NCI-H1048 (cell line): ENCODE measurements around the gene CCDC88A.
A peak's percentile ranks its signal among the peaks of the same experiment; 100 is the strongest.
"Not testable (repeated sequence)": the region's sequence is repeated elsewhere in the genome, so short reads cannot be mapped to it uniquely, and the experiment has no call there.

Experiments used
- DNase-seq: peaks from one replicate; lab custom pipeline; 2025; lab: John Stamatoyannopoulos, UW

Gene CCDC88A

DNA sequence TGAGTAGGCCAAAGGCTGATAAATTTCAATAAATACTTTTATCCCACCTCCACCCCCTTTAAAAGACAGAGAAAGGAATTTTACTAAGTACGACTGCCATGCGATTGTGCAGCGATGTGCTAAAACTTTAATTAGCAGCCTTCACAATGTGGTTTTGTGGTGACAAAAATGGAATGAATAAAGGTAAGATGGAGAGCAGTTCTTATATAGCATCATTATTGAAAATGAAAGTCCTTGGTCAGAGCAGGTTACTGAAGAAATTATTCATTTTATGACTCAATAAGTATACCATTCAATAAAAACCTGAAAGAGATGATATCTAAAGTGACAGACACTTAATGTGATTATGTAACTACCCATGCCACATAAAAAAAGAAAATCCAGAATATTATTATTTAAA lies 117.4 kb downstream of the CCDC88A start:
- no peak for DNase-seq

DNA sequence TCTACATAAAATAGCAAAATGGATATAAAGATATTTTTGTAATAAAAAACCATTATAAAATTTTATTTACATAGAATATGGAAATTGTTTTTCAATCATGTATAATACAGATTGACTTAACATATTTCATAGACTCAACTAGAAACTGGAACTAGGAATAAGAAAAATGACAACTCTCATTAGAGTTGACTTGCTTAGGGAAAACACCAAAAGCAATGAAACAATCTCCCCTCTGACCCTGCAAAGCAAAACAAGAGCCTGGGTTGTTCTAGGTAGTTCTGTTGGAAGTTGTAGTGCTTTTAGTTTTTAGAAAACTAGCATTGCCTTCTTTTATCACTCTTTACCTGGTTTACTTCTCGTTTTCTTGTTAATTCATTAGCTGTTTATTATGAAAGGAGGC lies 118.4 kb downstream of the CCDC88A start:
- DNase-seq: no peak

DNA sequence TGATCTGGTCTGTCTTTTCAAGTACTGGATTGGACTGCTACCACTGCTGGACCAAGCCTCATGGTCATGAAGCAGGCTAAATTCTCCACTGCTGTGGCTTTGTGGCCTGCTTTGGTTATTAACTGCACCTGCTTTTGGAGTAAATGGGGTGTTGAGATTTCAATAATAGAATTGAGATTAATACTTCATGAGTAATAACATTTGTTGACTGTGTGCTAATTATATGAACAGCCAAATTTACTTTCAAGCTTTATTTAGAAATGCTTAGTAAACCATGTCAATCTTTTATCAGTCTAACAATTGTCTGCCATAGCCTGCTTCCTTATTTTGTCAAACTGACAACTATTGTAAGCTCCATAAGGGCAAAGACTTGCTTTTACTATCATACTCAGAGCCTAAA lies 123.3 kb downstream of the CCDC88A start:
- DNase-seq: no peak

DNA sequence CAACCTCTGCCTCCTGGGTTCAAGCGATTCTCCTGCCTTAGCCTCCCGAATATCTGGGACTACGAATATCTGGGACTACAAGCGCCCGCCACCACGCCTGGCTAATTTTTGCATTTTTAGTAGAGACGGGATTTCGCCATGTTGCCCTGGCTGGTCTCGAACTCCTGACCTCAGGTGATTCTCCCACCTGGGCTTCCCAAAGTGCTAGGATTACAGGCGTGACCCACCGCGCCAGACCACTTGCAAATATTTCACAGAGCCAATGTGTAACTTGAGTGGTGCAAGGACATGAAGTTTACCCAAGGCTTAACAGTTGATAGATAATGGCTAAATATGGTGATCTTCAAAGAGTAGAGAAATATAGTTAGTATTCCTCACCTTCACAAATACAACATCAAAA lies 136.6 kb downstream of the CCDC88A start:
- DNase-seq: no peak

DNA sequence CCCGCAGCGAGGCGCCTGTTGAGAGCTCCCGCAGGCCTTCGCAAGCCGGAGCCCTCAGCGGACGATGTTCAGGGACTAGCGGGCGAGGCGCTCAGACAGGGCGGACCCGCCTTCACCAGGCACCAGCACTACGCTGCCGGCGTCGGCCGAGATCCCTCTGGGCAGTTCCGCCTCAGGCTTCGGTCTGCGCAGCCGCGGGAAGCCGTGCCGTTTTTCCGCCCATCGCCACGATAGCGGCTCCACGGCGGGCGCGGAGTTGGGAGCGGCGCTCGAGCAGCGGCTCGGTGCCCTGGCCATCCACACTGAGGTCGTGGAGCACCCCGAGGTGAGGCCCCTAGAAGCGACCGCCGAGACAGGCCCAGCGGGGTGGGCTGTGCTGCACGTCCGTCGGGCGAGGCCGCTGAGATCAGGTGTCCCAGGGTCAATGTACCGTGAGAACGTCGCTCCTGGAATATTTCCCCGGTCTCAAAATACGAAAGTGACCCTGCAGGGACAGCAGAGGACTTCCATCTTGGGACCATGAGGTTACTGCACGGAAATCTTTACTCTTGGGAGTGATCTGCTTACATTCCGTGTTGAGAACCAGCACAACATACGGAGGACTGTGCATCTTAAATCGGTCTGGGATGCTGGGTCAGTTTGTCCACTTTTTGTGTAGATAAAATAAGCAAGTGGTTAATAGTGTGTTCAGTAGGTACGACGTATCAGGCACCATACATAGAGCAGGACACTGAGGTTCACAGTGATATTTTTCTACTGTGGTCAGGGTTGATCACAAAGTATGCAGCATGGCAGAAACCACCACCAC lies 137.3 kb downstream of the CCDC88A start:
- no peak for DNase-seq

DNA sequence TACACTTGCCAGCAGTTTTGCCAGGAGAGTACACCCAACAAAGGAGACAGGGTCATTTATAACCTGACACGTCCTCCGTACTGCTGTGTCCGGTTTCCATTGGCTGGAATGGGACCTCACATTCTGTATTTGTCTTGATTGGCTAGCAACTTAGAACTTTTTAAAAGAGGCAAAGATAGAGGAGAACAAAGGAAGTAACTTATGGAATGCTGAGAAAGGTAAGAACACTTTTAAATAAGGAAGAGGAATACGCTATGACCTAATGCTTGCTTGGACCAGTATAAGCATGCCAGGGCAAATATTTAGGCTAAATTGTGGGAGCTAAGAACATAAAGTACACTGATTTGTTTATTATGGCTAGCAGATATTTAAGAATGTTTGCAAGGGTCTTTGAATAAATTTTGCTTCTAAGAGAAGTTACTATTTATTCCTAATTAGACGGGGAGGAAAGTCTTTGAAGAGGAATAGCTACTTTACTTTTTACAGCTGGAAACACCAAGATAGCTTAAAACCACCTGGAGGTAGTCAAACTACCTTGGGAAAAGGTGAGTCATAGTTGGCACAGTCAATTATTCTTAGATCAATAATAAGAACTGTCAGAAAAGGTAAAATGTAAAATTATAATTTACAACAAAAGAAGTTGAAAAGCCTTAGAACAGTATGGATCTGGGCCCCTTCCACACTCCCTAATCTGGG lies 138.7 kb downstream of the CCDC88A start:
- not testable (repeated sequence) for DNase-seq

DNA sequence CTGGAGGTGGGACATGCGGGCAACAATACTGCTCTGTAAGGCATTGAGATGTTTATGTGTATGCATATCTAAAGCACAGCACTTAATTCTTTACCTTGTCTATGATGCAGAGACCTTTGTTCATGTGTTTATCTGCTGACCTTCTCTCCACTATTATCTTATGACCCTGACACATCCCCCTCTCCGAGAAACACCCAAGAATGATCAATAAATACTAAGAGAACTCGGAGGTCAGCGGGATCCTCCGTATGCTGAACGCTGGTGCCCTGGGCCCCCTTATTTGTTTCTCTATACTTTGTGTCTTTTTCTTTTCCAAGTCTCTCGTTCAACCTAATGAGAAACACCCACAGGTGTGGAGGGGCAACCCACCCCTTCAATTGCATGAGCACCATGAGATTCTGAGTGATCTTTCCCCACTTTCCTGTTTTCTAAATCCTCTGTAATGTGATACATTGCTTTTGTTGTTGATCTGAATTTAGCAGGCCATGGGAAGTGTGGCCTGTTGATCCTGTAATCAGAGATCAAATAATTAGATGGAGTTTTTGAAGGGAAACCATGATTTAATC lies 139.7 kb downstream of the CCDC88A start:
- DNase-seq: not testable (repeated sequence)

DNA sequence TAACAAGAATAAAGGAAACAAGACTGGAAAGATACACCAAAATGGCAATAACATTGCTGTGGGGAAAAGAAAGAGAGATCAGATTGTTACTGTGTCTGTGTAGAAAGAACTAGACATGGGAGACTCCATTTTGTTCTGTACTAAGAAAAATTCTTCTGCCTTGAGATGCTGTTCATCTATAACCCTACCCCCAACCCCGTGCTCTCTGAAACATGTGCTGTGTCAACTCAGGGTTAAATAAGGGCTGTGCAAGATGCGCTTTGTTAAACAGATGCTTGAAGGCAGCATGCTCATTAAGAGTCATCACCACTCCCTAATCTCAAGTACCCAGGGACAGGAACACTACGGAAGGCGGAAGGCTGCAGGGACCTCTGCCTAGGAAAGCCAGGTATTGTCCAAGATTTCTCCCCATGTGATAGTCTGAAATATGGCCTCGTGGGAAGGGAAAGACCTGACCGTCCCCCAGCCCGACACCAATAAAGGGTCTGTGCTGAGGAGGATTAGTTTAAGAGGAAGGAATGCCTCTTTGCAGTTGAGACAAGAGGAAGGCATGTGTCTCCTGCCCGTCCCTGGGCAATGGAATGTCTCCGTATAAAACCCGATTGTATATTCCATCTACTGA lies 140.3 kb downstream of the CCDC88A start:
- not testable (repeated sequence) for DNase-seq

DNA sequence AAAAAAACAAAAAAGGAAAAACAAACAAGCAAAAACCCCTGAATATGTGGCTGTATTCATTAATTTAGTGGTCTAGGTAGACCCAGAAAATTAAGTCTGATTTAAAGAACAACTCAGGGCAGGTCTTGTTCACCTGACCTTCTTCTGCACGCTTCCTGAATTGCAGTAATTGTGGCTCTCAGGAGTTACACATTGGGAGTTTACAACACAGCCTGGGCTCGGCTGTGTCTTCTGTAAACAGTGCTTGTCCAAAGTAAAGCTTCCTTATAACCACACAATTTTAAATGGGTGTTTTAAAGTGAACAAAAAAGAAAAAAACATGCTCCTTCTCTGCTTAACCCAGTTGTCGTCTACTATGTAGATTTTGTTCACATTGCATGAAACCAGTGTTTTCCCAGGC lies 142.3 kb downstream of the CCDC88A start:
- DNase-seq: no peak

DNA sequence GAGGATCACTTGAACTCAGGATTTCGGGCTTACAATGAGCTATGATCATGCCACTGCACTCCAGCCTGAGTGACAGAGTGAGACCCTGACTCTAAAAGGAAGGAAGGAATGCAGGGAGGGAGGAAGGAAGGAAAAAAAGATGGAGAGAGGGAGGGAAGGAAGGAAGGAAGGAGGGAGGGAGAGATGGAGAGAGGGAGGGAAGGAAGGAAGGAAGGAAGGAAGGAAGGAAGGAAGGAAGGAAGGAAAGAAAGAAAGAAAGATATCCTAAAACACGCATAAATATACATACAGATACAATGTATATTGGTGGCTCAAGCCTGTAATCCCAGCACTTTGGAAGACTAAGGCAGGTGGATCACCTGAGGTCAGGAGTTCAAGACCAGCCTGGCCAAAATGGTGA lies 145.3 kb downstream of the CCDC88A start:
- DNase-seq: not testable (repeated sequence)

DNA sequence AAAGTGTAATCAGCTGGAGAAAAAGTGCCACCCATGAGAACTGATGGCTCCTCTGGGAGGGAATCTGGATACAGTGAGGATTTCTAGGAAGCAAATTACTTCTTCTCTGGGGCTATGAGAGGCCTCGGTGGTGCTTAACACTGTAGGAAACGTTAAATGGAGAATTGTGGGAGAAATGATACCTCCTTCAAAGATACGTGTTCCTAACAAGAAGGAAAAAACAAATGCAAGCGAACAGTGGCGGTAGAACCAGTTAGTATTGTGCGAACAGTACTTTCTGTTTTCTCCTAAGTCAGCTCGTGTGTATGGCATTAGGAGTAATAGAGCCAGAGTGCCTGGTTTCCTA lies 150.0 kb downstream of the CCDC88A start:
- DNase-seq: no peak

DNA sequence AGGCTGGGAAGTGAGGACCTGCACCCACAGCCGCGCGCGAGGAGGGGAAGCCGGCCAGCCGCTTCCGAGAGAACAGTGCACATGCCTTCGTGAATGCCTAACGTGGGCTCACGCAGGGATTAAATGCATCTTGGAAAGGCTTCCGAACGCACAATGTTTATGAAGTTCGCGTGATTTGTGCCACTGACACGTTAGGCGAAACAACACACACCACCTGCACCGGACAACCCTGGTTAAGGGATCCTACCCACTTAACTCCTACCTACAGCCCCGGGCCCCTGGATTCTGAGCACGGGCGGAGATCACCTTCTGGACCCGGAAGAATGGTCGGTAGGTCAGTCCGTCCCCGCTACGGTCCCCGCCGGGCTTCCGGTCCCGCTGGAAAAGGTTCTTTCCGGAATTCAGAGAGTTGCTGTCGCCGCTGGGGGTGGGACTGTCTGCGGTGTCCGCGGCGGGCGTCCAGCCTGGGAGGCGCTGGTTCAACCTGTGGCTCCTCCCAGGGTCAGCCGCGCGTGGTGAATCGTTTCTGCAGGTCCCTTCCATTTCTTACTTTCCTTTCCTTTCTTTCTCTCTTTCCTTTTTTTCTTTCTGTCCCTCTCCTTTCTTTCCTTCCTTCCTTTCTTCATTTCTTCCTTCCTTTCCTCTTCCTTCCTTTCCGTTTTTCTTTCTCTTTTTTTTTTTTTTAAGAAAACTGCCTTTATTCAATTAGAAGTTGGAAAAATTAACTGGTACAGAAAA lies 150.6 kb downstream of the CCDC88A start, which contains the start of gene MTIF2:
MTIF2 (minus strand) TSS at position 325 of the 738 bp plus-strand sequence. CDS start 5,373 bp downstream, outside the sequence.
- peak; percentile 74 for DNase-seq

DNA sequence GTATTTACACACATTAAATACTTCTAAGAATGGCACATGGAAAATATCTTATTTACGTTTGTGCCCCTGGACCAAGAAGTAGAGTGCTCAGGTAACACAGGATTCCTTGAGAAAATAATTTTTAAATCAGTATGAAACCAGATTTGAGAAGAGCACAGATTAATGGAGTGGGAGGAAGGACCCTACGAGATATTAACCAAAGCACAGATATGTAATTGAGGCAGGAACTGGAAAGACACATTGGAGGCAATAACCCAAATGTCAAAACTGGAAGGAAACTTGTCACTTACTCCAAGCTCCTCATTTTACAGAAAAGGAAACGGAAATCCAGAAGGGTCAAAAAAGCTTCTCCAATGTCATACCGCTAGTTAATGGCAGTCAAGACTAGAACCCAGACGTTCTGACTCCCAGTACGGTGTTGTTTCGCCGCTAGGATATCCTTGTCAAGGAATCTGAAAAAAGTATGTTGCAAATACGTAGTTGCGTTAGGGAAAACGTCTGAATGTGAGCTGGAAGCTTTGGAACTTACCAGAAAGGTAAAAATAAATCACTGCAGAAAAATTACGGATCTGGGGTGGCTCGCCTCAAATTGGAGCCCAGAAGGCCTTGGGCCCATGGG lies 151.3 kb downstream of the CCDC88A start:
- DNase-seq: no peak

DNA sequence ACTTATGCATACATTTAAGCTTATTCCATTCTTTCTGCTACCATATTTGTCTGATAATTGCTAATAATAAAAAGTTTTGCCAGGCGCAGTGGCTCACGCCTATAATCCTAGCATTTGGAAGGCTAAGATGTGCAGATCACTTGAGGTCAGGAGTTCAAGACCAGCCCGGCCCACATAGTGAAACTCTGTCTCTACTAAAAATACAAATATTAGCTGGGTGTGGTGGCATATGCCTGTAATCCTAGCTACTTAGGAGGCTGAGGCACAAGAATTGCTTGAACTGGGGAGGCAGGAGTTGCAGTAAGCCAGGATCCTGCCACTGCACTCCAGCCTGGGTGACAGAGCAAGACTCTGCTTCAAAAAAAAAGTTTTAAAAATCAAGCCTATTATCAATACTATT lies 160.1 kb downstream of the CCDC88A start:
- not testable (repeated sequence) for DNase-seq

DNA sequence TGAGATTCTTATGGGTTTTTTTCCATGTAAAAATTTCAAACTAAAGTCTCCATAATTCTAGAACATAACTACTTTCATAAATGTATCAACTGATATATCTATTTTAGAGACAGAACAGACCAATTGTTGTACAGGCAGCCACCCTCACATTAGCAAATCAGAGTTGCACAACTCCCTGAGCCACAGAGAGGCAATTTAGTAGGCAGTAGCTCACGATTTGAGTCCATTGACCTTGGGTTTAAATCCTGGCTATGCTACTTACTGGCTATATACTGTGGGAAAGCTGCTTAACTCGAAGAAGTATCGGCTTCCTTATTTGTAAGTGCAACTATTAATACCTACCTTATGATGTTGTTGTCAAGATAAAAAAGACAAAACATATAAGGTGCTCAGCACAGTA lies 166.8 kb downstream of the CCDC88A start:
- DNase-seq: no peak

DNA sequence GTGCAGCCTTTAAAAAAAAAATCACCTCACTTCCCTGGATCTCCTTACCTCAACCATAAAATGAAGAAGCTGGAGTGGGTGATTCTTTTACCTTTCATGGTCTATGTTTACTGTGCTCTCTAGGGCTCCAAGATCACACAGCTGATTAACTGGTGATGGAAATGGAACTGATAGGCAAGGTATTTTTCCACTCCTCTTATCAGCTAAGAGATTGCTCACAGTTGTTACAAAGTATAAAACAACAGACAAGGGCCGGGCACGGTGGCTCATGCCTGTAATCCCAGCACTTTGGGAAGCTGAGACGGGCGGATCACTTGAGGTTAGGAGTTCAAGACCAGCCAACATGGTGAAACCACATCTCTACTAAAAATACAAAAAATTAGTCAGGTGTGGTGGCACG lies 172.6 kb downstream of the CCDC88A start:
- no peak for DNase-seq

DNA sequence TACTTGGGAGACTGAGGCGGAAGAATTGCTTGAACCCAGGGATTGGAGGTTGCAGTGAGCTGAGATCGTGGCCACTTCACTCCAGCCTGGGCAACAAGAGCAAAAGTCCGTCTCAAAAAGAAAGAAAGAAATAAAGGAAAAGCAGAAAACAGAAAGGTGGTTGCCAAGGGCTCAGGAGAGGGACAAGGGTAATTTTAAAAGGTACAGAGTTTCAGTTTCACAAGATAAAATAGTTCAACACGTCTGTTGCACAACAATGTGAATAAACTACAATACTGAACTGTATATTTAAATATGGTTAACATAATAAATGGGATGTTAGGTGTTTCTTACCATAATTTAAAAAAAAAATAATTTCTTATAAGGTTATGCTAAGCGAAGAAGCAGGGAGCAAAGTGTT lies 174.2 kb downstream of the CCDC88A start:
- no peak for DNase-seq

DNA sequence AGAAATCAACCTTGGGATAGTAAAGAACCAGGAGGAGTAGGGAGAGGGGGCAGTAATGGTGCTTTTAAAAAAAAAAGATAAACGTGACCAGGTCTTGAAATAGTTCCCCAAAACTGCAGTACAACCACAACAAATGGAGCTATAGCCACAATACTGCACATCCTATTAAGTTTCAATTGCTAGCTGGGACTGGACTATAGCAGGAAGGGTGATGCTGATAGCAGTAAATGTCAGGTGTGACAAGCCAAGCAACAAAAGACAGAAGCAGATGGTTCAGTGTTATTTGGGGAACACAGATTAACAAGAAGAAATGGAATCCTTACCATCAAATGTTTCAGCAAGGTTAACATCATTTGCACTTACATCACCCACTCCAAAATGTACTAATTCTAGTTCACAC lies 177.0 kb downstream of the CCDC88A start:
- no peak for DNase-seq

DNA sequence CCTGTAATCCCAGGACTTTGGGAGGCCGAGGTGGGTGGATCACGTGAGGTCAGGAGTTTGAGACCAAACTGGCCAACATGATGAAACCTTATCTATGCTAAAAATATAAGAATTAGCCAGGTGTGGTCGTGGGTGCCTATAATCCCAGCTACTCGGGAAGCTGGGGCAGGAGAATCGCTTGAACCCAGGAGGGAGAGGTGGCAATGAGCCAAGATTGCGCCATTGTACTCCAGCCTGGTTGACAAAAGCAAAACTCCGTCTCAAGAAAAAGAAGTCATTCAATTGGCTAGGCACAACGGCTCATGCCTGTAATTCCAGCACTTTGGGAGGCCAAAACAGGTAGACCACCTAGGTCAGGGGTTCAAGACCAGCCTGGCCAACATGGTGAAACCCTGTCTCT lies 178.1 kb downstream of the CCDC88A start:
- not testable (repeated sequence) for DNase-seq

DNA sequence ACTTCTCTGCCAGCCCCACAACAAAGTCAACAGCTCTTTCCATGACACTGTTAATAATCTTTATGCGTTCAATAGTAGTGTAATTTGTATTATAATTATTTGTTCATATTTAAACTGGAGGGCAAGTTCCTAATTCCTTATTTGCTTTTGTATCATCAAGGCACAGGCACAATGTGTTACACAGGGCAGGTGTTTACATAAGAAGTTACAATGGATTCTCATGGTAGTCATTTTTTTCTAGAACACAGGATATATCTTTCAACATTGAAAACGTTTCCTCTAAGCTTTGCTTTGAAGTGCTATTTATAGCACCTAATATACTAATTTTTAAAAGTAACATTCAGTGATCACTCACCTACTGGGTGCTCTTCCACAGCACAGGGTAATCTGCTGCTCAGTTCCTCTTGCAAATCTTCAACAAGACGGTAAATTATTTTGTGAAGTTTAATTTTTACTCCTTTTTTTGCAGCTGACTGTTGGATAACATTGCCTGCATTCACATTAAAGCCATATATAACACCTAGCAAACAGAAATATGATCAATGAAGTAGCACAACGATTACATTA lies 179.9 kb downstream of the CCDC88A start:
- no peak for DNase-seq
